Measurements from ENCODE around the gene COL27A1. TPM values are rescaled to one million over a fixed set of nuclear protein-coding genes. Genes with fewer than 3 reads are reported as not detected.

The COL27A1 gene
- total and polyA plus RNA-seq, 4 donors = 10.9 to 25.6 (median 17.4) TPM

DNA sequence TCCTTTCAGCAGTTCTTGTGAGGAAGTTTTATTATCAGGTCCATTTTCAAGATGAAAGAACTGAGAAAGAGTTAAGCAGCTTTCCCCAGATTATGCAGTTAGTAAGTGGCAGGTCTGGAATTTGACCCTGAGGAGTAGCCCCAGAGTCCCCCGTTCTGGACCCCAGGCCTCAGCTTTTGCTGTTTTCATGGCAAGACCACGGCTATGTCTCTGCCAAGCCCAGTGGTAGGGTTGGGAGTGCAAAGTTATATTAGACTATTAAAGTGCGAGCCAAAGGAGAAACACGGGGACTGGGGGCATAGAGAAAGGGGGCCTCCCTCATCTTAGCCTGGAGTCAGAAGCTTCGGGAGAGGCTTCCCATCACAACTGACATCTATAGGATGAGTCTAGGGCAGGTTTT, 148.2 kb downstream of the COL27A1 start:
- Histone ChIP-seq H3K4me3 (no peak overlapping the region), H3K36me3 (ENCODE audit: control insufficient read depth in 4 of 4, insufficient read depth in 4 of 4, low read length in 4 of 4) (peaks cover 0 to 31% (median 14%) of the 10 kb centered on the region in 4 donors), H3K9ac (ENCODE audit: insufficient read depth in 1 of 2, low read length in 2 of 2) (no peak overlapping the region), H3K4me1 (ENCODE audit: control insufficient read depth in 5 of 5, insufficient read depth in 5 of 5, low read length in 5 of 5) (no peaks in the 10 kb centered on the region), H3K9me3 (ENCODE audit: control insufficient read depth in 4 of 4, insufficient read depth in 3 of 4, low read length in 3 of 4) (no peaks in the 10 kb centered on the region), H3K27ac (ENCODE audit: low read depth in 1 of 2, low read length in 1 of 2) (no peak overlapping the region), H3K27me3 (ENCODE audit: control insufficient read depth in 3 of 3, insufficient read depth in 3 of 3, low read length in 2 of 3) (no peaks in the 10 kb centered on the region)
- TF ChIP-seq CTCF (IDR thresholded peaks at IDR 0.05; ENCODE audit: control extremely low read depth, extremely low read depth) = no peak
- DNase-seq (no peak), ATAC-seq (ENCODE audit: insufficient read depth, low FRiP score) (no peak)
- WGBS, 2 donors = 80 to 82% methylated on average over 5 of the region's 5 CpGs

- H3K9ac ChIP-seq (ENCODE audit: insufficient read depth in 1 of 2, low read length in 2 of 2) = no peak overlapping the region
- H3K4me1 ChIP-seq (ENCODE audit: control insufficient read depth in 5 of 5, insufficient read depth in 5 of 5, low read length in 5 of 5) = no peaks in the 10 kb centered on the region
- no peaks in the 10 kb centered on the region for H3K9me3 ChIP-seq (ENCODE audit: control insufficient read depth in 4 of 4, insufficient read depth in 3 of 4, low read length in 3 of 4)
- no peak for TF ChIP-seq CTCF (IDR thresholded peaks at IDR 0.05; ENCODE audit: control extremely low read depth, extremely low read depth)
- no peak overlapping the region for H3K4me3 ChIP-seq
- ATAC-seq (ENCODE audit: insufficient read depth, low FRiP score) (no peak), DNase-seq (no peak)
- 85 to 93% methylated on average over 4 of the region's 4 CpGs for WGBS, 2 donors
- no peaks in the 10 kb centered on the region for H3K27me3 ChIP-seq (ENCODE audit: control insufficient read depth in 3 of 3, insufficient read depth in 3 of 3, low read length in 2 of 3)
- H3K27ac ChIP-seq (ENCODE audit: low read depth in 1 of 2, low read length in 1 of 2) = no peak overlapping the region
- H3K36me3 ChIP-seq (ENCODE audit: control insufficient read depth in 4 of 4, insufficient read depth in 4 of 4, low read length in 4 of 4) = peaks cover 0 to 30% (median 16%) of the 10 kb centered on the region in 4 donors
These were observed 148.6 kb downstream of the COL27A1 start for GRCh38 chr9:114303977-114304376.

DNA sequence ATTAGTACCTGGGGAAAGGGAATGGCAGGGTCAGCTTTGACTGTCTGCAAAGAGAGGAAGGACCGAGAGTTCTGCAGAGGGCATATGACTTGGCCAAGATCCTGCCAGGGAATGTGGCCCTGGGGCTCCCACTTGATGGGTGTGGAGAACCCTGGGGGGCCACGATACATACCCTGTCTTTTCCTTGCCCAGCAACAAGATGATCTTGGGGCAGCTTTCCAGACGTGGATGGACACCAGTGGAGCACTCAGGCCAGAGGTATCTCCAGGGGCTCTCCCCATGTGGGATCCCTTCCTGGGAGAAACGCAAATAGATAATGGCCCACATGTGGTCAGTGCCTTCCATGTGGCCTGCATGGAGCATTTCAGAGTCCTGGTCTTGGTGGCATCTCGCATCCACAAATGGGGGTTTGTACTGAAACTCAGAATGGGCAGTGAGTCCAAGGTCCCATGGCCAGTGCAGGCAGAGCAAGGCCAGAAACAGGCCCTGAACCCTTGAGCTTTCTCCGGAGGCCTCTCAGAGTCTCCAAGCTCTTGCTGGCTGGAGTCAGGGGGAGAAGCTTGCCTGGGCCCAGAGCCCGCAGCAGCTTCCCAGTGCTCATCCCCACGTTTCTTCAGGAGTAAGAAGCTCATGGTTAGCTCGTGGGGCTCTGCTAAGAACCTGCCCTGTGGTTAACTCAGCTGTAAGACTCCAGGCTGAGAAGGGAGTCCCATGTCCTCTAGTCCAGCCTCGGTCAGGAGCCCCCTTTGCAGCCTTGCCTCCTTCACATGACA, 149.3 kb downstream of the COL27A1 start:
- H3K27me3 ChIP-seq (ENCODE audit: control insufficient read depth in 3 of 3, insufficient read depth in 3 of 3, low read length in 2 of 3) = no peaks in the 10 kb centered on the region
- TF ChIP-seq CTCF (IDR thresholded peaks at IDR 0.05; ENCODE audit: control extremely low read depth, extremely low read depth) = no peak
- H3K27ac ChIP-seq (ENCODE audit: low read depth in 1 of 2, low read length in 1 of 2) = no peak overlapping the region
- H3K9me3 ChIP-seq (ENCODE audit: control insufficient read depth in 4 of 4, insufficient read depth in 3 of 4, low read length in 3 of 4) = no peaks in the 10 kb centered on the region
- no peak for ATAC-seq (ENCODE audit: insufficient read depth, low FRiP score)
- no peaks in the 10 kb centered on the region for H3K4me1 ChIP-seq (ENCODE audit: control insufficient read depth in 5 of 5, insufficient read depth in 5 of 5, low read length in 5 of 5)
- H3K4me3 ChIP-seq = no peak overlapping the region
- DNase-seq = no peak
- peaks cover 0 to 30% (median 17%) of the 10 kb centered on the region in 4 donors for H3K36me3 ChIP-seq (ENCODE audit: control insufficient read depth in 4 of 4, insufficient read depth in 4 of 4, low read length in 4 of 4)
- 87 to 90% methylated on average over 10 of the region's 10 CpGs for WGBS, 2 donors
- no peak overlapping the region for H3K9ac ChIP-seq (ENCODE audit: insufficient read depth in 1 of 2, low read length in 2 of 2)

Data from lung (tissue), 12 donors.